A549 (cell line): ENCODE results near the gene EPB41L4B. TPM values are rescaled to one million over a fixed set of nuclear protein-coding genes. Genes with fewer than 3 reads are reported as not detected.

Experiments
- ATAC-seq, 2 experiments: fragments of 200-7000 bp in 1 of 2; fragments of >200 bp in 1 of 2; cut with Nextera tagmentation in 1 of 2; cut with Tn5 transposase in 1 of 2; 3 replicates each; pipeline versions ENCODE4 v1.8.0 to v1.9.1; 2018 to 2020; ENCODE audit warnings: mild to moderate bottlenecking in 1 of 2, moderate library complexity in 1 of 2
- CTCF ChIA-PET: fragments of 300-600 bp; sonication (Branson Sonifier 250); formaldehyde crosslinking; extraction: SDS; loops from one replicate; lab custom pipeline; 2021; ENCODE audit warnings: antibody characterized with exemption, inconsistent platforms; lab: Yijun Ruan, JAX
- POLR2A ChIA-PET: fragments of 350-600 bp; formaldehyde crosslinking; extraction: SDS; loops from one replicate; lab custom pipeline; 2021; ENCODE audit warnings: antibody characterized with exemption, inconsistent platforms; lab: Yijun Ruan, JAX
- DNase-seq, 2 experiments: peaks; one replicate each; pipeline versions ENCODE4 v3.0.0 to v3.0.0-alpha.2; 2011 to 2016; ENCODE audit warnings: low read depth in 1 of 2, low spot score in 1 of 2
- FAIRE-seq: peaks from 2 replicates; lab custom pipeline; 2011; peaks lifted over from hg19 to GRCh38; lab: Jason Lieb, UNC
- H3K27ac ChIP-seq, 2 experiments: fragments of >200 bp; sonication (Bioruptor Twin); formaldehyde crosslinking; 3 replicates each; pipeline ENCODE4 v1.5.1; 2016 to 2017
- H3K4me1 ChIP-seq: fragments of >200 bp; sonication (Bioruptor Twin); formaldehyde crosslinking; 3 replicates; pipeline ENCODE4 v1.6.1; 2016
- H3K4me2 ChIP-seq: fragments of >200 bp; sonication (Bioruptor Twin); formaldehyde crosslinking; 3 replicates; pipeline ENCODE4 v1.6.1; 2016
- H3K4me3 ChIP-seq: fragments of >200 bp; sonication (Bioruptor Twin); formaldehyde crosslinking; 3 replicates; pipeline ENCODE4 v1.5.1; 2016
- H3K9me3 ChIP-seq: fragments of >200 bp; sonication (Bioruptor Twin); formaldehyde crosslinking; 3 replicates; pipeline ENCODE4 v1.6.1; 2016
- BHLHE40 ChIP-seq: IDR thresholded peaks from 2 replicates; pipeline ENCODE4 v1.6.1; 2012; ENCODE audit warnings: low read depth, low read length, inconsistent platforms
- CBX2 ChIP-seq: fragments of 200-600 bp; sonication (generic); IDR thresholded peaks from 2 replicates; pipeline ENCODE4 v1.6.1; 2016; ENCODE audit warnings: low read depth, mild to moderate bottlenecking, borderline replicate concordance
- EHF ChIP-seq: fragments of 250-450 bp; sonication (Bioruptor Pico); IDR thresholded peaks from 2 replicates; pipeline ENCODE4 v1.5.0; 2020; ENCODE audit warnings: mild to moderate bottlenecking
- EHMT2 ChIP-seq: fragments of 200-600 bp; sonication (generic); IDR thresholded peaks from 2 replicates; pipeline ENCODE4 v1.6.1; 2016; ENCODE audit warnings: antibody characterized with exemption, low read depth, mild to moderate bottlenecking, moderate library complexity
- FOSL2 ChIP-seq, 2 experiments: fragments of 450-650 bp in 1 of 2; fragments of >200 bp in 1 of 2; sonication (Bioruptor Twin) in 1 of 2; formaldehyde crosslinking; IDR thresholded peaks; 2 replicates each; pipeline versions ENCODE4 v1.5.0 to v1.6.1; 2016 to 2020; ENCODE audit warnings: mild to moderate bottlenecking in 1 of 2, moderate library complexity in 1 of 2
- HOXA7 ChIP-seq: fragments of 250-450 bp; sonication (Bioruptor Pico); IDR thresholded peaks from 2 replicates; pipeline ENCODE4 v1.5.0; 2020; ENCODE audit warnings: mild to moderate bottlenecking, moderate library complexity
- JUN ChIP-seq, 2 experiments: fragments of >200 bp; sonication (Bioruptor Twin); formaldehyde crosslinking; IDR thresholded peaks; 2 replicates in 1 of 2; 3 replicates in 1 of 2; pipeline ENCODE4 v1.6.1; 2016 to 2017
- JUNB ChIP-seq: fragments of >200 bp; sonication (Bioruptor Twin); formaldehyde crosslinking; IDR thresholded peaks from 2 replicates; pipeline ENCODE4 v1.6.1; 2016
- KDM1A ChIP-seq: fragments of 200-600 bp; sonication (generic); IDR thresholded peaks from 2 replicates; pipeline ENCODE4 v1.6.1; 2016; ENCODE audit warnings: low read depth, mild to moderate bottlenecking
- MAFK ChIP-seq: fragments of 450-650 bp; IDR thresholded peaks from 2 replicates; pipeline ENCODE4 v1.6.1; 2014; ENCODE audit not compliant: partially characterized antibody
- PHF8 ChIP-seq: fragments of 200-600 bp; sonication (generic); IDR thresholded peaks from 2 replicates; pipeline ENCODE4 v1.6.1; 2016; ENCODE audit warnings: low read depth, mild to moderate bottlenecking, antibody characterized with exemption, moderate library complexity, borderline replicate concordance
- RAD21 ChIP-seq, 2 experiments: fragments of >200 bp in 1 of 2; sonication (Bioruptor Twin) in 1 of 2; formaldehyde crosslinking in 1 of 2; IDR thresholded peaks in 1 of 2; conservative IDR thresholded peaks in 1 of 2; 2 replicates in 1 of 2; 3 replicates in 1 of 2; pipeline ENCODE4 v1.6.1; 2012 to 2018; ENCODE audit warnings: inconsistent platforms in 1 of 2
- RFX5 ChIP-seq: fragments of 450-650 bp; IDR thresholded peaks from 2 replicates; pipeline ENCODE4 v1.7.1; 2014; ENCODE audit warnings: antibody characterized with exemption, mild to moderate bottlenecking, moderate library complexity
- RNF2 ChIP-seq: fragments of 200-600 bp; sonication (generic); IDR thresholded peaks from 2 replicates; pipeline ENCODE4 v1.6.1; 2016; ENCODE audit warnings: low read depth, mild to moderate bottlenecking, antibody characterized with exemption, moderate library complexity, borderline replicate concordance
- SMC3 ChIP-seq: fragments of >200 bp; sonication (Bioruptor Twin); formaldehyde crosslinking; IDR thresholded peaks from 3 replicates; pipeline ENCODE4 v1.6.1; 2018; ENCODE audit warnings: inconsistent platforms
- SREBF2 ChIP-seq: fragments of 450-650 bp; IDR thresholded peaks from 2 replicates; pipeline ENCODE4 v1.6.1; 2014; ENCODE audit warnings: mild to moderate bottlenecking, moderate library complexity
- ZFP36 ChIP-seq: fragments of 450-650 bp; IDR thresholded peaks from 2 replicates; pipeline ENCODE4 v1.6.1; 2014; ENCODE audit warnings: borderline replicate concordance; ENCODE audit not compliant: partially characterized antibody
- ZNF302 ChIP-seq: fragments of 250-450 bp; sonication (Bioruptor Pico); IDR thresholded peaks from 2 replicates; pipeline ENCODE4 v1.9.0; 2021; ENCODE audit warnings: inconsistent platforms, mild to moderate bottlenecking, moderate library complexity
- WGBS: methylation state at CpG from one replicate; pipeline ENCODE4 v1.1.6; 2017; ENCODE audit errors: missing lambda C conversion rate; 5-methylcytosine and 5-hydroxymethylcytosine counted together
- polyA plus RNA-seq, 4 experiments: library from polyadenylated mRNA; depleted of rRNA in 3 of 4; stranded (reverse); fragments of >200 nt; fragmentation: RNase III in 1 of 4; extraction: RNeasy Plus Mini Kit Qiagen cat#74134 plus additional on column Dnase treatment in 1 of 4; gene quantifications; 2 replicates in 3 of 4; 3 replicates in 1 of 4; pipeline ENCODE4 v1.2.3, GENCODE V29; 2011 to 2017
- TF ChIP-seq, protein P1 (sequence below): fragments of >200 bp; sonication (Bioruptor Twin); formaldehyde crosslinking; IDR thresholded peaks from 2 replicates; pipeline ENCODE4 v1.6.1; 2016
- TF ChIP-seq, protein P2 (sequence below): IDR thresholded peaks from 2 replicates; pipeline ENCODE4 v1.6.1; 2012

The EPB41L4B gene
- polyA plus RNA-seq, 2 of the 4 experiments (the other 2 are of a cell fraction), result 7.9 to 22.0 TPM

DNA sequence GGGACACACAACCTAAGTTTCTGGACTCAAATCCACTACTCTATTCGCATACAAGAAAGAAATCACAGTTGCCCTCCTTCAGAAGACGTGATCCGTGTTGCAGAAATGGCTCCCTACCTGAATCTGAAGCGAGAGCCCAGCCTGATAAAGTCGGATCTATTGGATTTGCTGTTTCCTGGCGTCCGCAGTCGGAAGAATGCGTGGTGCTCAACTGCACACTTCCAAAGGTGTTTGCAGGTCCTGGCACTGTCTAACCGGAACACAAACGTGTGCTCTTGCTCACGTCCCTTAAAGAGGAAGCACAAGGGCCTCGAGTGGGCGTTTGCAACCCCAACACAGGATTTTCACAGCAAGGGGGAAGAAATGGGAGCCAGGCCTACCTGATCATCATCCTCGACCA is 65.5 kb downstream of the EPB41L4B start:
- FAIRE-seq (no peak), ATAC-seq (no peak), DNase-seq (no peak)
- Histone ChIP-seq H3K9me3 (no peaks in the 10 kb centered on the region), H3K4me3 (no peak overlapping the region), H3K27ac (peak overlapping the region; percentile 19 to 82; a peak in 1 of 6 replicates), H3K4me1 (peaks cover 48% of the 10 kb centered on the region), H3K4me2 (no peak overlapping the region)
- TF ChIP-seq ZFP36, result no peak
- no peak for TF ChIP-seq EHMT2
- TF ChIP-seq CBX2, result no peak
- ChIA-PET CTCF (interaction anchor here (1.1 kb wide), 1 partner anchor 65 kb away, joined by 3 read pairs; no protein-coding TSS in a partner anchor), POLR2A (no interaction called here)
- WGBS, result 92% methylated on average over 15 of the region's 15 CpGs

DNA sequence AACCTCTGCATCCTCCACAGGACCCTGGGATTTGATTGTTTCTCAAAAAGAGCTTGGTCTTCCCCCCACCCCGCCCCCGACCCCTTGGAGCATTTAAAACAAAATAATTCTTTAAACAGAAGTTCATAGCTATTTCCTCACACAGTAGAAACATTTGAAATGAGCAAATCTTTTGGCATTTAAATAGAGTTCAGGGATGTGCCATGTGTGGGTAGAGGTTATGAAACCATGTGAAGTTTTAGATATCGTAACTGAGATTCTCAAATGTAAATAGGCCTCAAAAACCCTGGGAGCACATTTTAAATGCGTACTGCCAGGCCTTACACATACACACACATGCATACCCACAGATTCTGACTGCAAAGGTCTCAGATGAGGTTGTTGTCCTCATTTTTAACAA is 66.5 kb downstream of the EPB41L4B start:
- FAIRE-seq (no peak), ATAC-seq (no peak), DNase-seq (no peak)
- POLR2A ChIA-PET, result interaction anchor here (0.6 kb wide), 3 partner anchors 16 to 132 kb away, joined by 3 to 5 read pairs (median 3); no protein-coding TSS in a partner anchor
- Histone ChIP-seq H3K4me2 (peak overlapping the region; percentile 64), H3K27ac (peak overlapping the region; percentile 82 to 88), H3K4me1 (peaks cover 58% of the 10 kb centered on the region), H3K9me3 (no peaks in the 10 kb centered on the region), H3K4me3 (no peak overlapping the region)
- WGBS, result 71% methylated on average over 4 of the region's 4 CpGs
- TF ChIP-seq BHLHE40, result no peak
- no peak for TF ChIP-seq ZFP36
- no peak for TF ChIP-seq KDM1A
- TF ChIP-seq PHF8, result no peak
- no peak for TF ChIP-seq SREBF2
- TF ChIP-seq, protein P1, sequence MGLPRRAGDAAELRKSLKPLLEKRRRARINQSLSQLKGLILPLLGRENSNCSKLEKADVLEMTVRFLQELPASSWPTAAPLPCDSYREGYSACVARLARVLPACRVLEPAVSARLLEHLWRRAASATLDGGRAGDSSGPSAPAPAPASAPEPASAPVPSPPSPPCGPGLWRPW, result no peak
- no peak for TF ChIP-seq EHF
- no peak for TF ChIP-seq HOXA7 (CRISPR knock-in tag)
- no peak for TF ChIP-seq RNF2
- TF ChIP-seq MAFK, result no peak
- CTCF ChIA-PET, result interaction anchor here (0.9 to 3.0 kb wide), 7 partner anchors 9 to 71 kb away, joined by 3 to 9 read pairs (median 4); no protein-coding TSS in a partner anchor

- TF ChIP-seq, protein P2, sequence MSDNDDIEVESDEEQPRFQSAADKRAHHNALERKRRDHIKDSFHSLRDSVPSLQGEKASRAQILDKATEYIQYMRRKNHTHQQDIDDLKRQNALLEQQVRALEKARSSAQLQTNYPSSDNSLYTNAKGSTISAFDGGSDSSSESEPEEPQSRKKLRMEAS, result peak; percentile 38; the same call in 1 of the 2 replicates
- TF ChIP-seq FOSL2 (IDR thresholded peaks at IDR 0.05) (0 out of 2 replicates have a peak, but pooled peaks have one; percentile 34), FOSL2 (CRISPR knock-in tag; IDR thresholded peaks at IDR 0.05) (peak; percentile 16; the same call in 1 of the 2 replicates), JUNB (0 out of 2 replicates have a peak, but pooled peaks have one; percentile 43), JUN (IDR thresholded peaks at IDR 0.05) (0 out of 5 replicates have a peak, but pooled peaks of 1 of the 2 experiments have one; percentile 34), ZNF302 (no peak), SMC3 (0 out of 3 replicates have a peak, but pooled peaks have one; percentile 5), RAD21 (conservative IDR thresholded peaks at IDR 0.05 in 1 of 2, IDR thresholded peaks at IDR 0.05 in 1 of 2) (0 out of 5 replicates have a peak, but pooled peaks of 1 of the 2 experiments have one; percentile 11), RFX5 (no peak)
- FAIRE-seq, result peak; percentile 54
- DNase-seq, result peak; percentile 49 to 56
- peak overlapping the region; percentile 82 to 88 for H3K27ac ChIP-seq
- no peak overlapping the region for H3K4me3 ChIP-seq
- peak overlapping the region; percentile 64 for H3K4me2 ChIP-seq
- no peaks in the 10 kb centered on the region for H3K9me3 ChIP-seq
- WGBS, result 31% methylated on average over 7 of the region's 7 CpGs
- CTCF ChIA-PET, result interaction anchor here (0.7 to 3.0 kb wide), 13 partner anchors 8 to 75 kb away, joined by 3 to 9 read pairs (median 4); partner anchors contain the start of gene EPB41L4B
- H3K4me1 ChIP-seq, result peaks cover 61% of the 10 kb centered on the region
- peak; percentile 30 to 58 for ATAC-seq
- POLR2A ChIA-PET, result interaction anchor here (0.6 kb wide), 1 partner anchor 131 kb away, joined by 3 read pairs; no protein-coding TSS in a partner anchor
These were observed 67.1 kb downstream of the EPB41L4B start for GRCh38 chr9:109253637-109254284.
